ENCODE measurements around the gene GPR61. TPM values are rescaled to one million over a fixed set of nuclear protein-coding genes. Genes with fewer than 3 reads are reported as not detected.

Gene GPR61
- total RNA-seq, 1 donor from 2014 or later: not detected

DNA sequence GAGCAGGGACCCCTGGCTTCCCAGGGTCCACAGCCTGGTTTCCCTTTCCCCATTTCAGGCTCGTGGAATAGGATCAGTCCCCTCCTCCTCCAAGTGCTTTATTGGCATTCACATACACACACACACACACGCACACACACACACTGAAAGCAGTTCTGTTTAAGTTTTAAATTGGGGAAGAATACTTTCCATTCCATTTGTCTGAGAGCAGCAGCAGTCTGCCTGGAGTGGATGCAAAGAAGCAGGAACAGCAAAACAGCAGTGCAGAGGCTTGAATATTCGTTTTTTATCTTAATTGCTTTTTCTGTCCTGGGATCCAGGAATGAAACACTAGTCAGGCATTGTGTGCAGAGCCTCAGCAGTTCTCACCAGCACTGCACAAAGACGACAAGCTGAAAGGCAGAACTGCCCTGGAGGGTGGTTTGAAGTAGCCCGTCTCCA lies 38.7 kb upstream of the GPR61 start:
- Mint-ChIP-seq H3K36me3 (ENCODE audit: low read depth) (peaks cover 34% of the 10 kb centered on the region), H3K9me3 (no peaks in the 10 kb centered on the region), H3K4me1 (peaks cover 76% of the 10 kb centered on the region), H3K4me3 (peak overlapping the region; percentile 70), H3K27me3 (no peaks in the 10 kb centered on the region), H3K27ac (peak overlapping the region; percentile 28)
- intact Hi-C loops (cut with micrococcal nuclease): loop anchor here (1.0 kb wide), 1 partner anchor 31 kb away; no protein-coding TSS in a partner anchor
- DNase-seq: no peak

DNA sequence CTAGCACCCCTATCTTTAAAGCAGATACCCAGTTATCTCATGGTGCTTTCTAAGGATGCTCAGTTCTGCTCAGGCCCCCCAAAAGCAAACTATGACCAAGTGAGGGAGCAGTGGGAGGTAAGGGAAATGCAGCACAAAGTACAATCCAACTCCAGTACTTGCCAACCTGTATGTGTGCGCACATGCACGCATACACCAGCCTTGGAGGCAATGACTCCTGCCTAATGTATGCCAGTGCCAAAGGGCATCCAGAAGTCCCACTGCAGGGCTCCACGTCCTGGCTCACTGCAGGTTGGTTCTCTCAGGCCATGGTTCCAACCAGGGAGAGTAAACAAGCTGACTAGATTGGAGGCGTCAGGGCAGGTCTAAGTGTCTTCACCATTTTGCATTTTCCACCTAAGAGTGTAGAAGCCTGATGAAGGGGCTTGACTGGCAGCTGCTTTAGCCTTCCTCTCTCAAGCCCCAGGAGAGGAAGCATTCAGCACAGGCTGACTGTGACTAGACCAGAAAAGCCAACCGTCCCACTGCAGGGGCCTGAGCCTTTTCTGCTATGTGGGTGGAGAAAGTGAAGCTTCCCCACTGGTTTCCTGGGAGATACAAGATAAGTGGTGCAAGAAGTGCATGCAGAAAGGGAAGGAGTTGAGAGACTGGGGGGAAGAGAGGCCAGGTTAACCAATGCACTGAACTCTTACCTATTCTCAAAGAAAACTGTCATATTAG lies 37.9 kb upstream of the GPR61 start:
- Mint-ChIP-seq H3K4me3 (peak overlapping the region; percentile 70), H3K27ac (peak overlapping the region; percentile 70), H3K4me1 (peaks cover 70% of the 10 kb centered on the region), H3K9me3 (no peaks in the 10 kb centered on the region), H3K27me3 (no peaks in the 10 kb centered on the region), H3K36me3 (ENCODE audit: low read depth) (peaks cover 26% of the 10 kb centered on the region)
- intact Hi-C loops (cut with micrococcal nuclease): no loop called here
- no peak for DNase-seq

DNA sequence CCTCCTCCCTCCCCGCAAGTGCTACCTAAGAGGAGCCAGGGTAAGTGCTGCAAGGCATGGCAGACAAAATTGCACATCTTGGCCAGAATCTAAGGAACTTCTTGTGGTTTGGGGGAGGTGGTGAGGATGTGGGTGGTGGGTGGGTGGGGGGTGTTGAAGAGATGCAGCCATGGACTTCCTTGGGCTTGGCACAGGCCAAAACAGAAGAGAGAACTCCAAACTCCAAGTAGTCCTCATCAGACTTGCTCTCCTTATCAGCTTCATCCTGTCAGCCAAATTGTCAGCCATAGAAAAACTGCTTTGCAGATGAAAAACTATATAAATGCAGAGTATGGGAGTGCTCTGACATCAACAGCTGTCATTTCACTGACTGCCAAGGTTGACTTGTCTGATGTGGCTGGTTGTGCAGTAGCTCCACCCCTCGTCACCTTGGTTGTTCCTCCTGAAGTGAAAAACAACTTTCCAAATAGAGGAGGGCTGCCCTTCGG lies 37.3 kb upstream of the GPR61 start:
- Mint-ChIP-seq H3K27me3 (peaks cover 4% of the 10 kb centered on the region), H3K27ac (peak overlapping the region; percentile 70), H3K36me3 (ENCODE audit: low read depth) (peaks cover 26% of the 10 kb centered on the region), H3K4me3 (peak overlapping the region; percentile 70), H3K4me1 (peaks cover 68% of the 10 kb centered on the region), H3K9me3 (no peaks in the 10 kb centered on the region)
- DNase-seq: peak; percentile 88
- intact Hi-C loops (cut with micrococcal nuclease): no loop called here

DNA sequence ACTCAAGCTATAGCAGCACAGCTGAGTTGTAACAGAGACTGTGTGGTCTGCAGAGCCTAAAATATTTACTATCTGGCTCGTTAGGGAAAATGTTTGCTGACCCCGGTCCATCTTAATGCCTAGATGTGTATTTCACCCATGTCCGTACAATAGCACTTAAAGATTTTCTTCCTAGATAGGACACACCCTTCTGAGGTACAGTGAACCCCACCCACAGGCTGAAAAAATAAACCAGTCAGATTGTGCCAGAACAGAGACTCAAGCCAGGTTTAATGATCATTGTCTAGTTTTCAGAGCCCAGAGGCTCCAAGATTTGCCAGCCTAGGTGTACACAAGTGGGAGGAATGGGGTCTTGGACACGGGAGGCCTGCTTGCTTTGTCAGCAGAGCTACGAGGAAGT lies 35.7 kb upstream of the GPR61 start:
- peaks cover 60% of the 10 kb centered on the region for H3K4me1 Mint-ChIP-seq
- intact Hi-C loops (cut with micrococcal nuclease): no loop called here
- DNase-seq: no peak
- H3K36me3 Mint-ChIP-seq (ENCODE audit: low read depth): peaks cover 20% of the 10 kb centered on the region
- no peak overlapping the region for H3K27ac Mint-ChIP-seq
- no peaks in the 10 kb centered on the region for H3K9me3 Mint-ChIP-seq
- peaks cover 16% of the 10 kb centered on the region for H3K27me3 Mint-ChIP-seq
- peak overlapping the region; percentile 65 for H3K4me3 Mint-ChIP-seq

DNA sequence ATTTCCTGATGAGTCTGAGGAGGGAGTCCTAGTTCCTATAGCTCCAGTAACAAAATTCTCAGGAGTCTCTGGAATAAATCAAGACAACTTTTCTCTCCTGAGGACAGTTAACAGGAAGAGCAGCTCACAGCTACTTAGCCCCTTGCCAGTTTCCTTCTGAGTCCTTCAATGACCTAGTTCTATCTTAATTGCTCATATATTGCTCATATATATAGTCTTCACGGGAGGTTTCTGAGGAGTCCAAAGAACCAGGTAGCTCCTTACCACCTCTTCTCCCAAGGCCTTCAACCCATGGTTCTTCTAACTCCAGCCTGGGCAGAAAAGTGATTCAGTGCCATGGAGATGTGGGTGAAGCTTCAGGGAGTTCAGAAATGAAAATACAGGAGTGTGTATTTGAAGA lies 34.7 kb upstream of the GPR61 start:
- no peak for DNase-seq
- no peak overlapping the region for H3K4me3 Mint-ChIP-seq
- H3K27me3 Mint-ChIP-seq: peaks cover 21% of the 10 kb centered on the region
- no peaks in the 10 kb centered on the region for H3K9me3 Mint-ChIP-seq
- H3K4me1 Mint-ChIP-seq: peaks cover 55% of the 10 kb centered on the region
- H3K27ac Mint-ChIP-seq: no peak overlapping the region
- H3K36me3 Mint-ChIP-seq (ENCODE audit: low read depth): peaks cover 13% of the 10 kb centered on the region
- intact Hi-C loops (cut with micrococcal nuclease): no loop called here

DNA sequence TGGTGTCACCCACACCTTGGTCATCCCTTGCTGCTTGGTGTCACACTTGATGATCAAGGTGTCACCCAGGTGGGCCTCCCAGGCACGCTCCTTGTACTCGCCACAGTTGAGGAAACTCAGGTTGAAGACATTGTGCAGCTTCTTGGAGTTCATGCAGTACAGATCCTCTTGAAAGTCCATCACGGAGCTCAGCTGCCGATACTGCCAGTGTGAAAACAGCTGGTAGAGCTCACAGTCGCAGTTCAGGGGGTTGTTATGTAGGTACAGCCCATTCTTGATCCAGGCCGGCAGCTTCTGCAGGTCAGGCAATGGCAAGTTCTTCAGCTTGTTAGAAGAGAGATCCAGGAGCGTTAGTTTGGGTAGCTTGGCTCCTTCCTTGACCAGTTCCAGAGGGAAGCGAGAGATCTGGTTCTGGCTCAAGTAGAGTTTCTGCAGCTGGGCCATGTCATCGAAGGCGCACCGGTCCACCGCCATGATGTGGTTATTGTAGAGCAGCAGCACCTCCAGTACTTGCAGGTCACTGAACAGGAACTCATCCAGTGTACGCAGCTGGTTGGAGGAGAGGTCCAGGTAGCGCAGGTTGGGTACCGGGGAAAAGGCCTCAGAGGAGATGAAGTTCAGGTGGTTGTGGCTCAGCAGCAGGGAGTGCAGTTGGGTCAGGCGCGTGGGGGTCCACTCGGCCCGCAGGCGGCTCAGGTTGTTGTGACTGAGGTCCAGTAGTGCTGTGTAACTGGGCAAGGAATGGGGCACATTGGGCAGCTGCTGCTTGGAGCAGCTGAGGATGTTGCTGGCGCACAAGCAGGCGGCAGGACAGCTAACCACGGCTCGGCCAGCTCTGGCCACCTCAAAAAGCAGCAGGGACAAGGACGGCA lies 31.4 kb upstream of the GPR61 start:
- DNase-seq: no peak
- Mint-ChIP-seq H3K4me1 (peaks cover 28% of the 10 kb centered on the region), H3K4me3 (peak overlapping the region; percentile 86), H3K36me3 (ENCODE audit: low read depth) (peaks cover 3% of the 10 kb centered on the region), H3K27me3 (peaks cover 40% of the 10 kb centered on the region), H3K9me3 (no peaks in the 10 kb centered on the region), H3K27ac (peak overlapping the region; percentile 62)
- intact Hi-C loops (cut with micrococcal nuclease): no loop called here

DNA sequence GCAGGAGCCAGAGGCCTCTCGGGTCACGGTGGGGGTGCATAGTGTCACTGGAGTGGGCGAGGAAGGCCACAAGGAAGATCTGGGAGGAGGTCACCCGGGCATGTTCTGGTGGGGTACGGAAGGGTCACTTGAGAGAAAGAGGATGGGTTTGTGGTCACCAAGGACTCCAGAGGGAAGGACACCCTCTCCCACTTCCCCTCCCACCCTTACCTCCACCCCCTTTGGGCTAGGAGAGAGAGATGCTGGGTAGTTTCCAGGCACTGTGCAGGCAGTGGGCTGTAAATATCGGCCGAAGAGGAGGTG lies 30.8 kb upstream of the GPR61 start:
- peaks cover 42% of the 10 kb centered on the region for H3K27me3 Mint-ChIP-seq
- no peak for DNase-seq
- peak overlapping the region; percentile 62 for H3K27ac Mint-ChIP-seq
- peak overlapping the region; percentile 86 for H3K4me3 Mint-ChIP-seq
- no peaks in the 10 kb centered on the region for H3K9me3 Mint-ChIP-seq
- peaks cover 3% of the 10 kb centered on the region for H3K36me3 Mint-ChIP-seq (ENCODE audit: low read depth)
- intact Hi-C loops (cut with micrococcal nuclease): no loop called here
- H3K4me1 Mint-ChIP-seq: peaks cover 28% of the 10 kb centered on the region

DNA sequence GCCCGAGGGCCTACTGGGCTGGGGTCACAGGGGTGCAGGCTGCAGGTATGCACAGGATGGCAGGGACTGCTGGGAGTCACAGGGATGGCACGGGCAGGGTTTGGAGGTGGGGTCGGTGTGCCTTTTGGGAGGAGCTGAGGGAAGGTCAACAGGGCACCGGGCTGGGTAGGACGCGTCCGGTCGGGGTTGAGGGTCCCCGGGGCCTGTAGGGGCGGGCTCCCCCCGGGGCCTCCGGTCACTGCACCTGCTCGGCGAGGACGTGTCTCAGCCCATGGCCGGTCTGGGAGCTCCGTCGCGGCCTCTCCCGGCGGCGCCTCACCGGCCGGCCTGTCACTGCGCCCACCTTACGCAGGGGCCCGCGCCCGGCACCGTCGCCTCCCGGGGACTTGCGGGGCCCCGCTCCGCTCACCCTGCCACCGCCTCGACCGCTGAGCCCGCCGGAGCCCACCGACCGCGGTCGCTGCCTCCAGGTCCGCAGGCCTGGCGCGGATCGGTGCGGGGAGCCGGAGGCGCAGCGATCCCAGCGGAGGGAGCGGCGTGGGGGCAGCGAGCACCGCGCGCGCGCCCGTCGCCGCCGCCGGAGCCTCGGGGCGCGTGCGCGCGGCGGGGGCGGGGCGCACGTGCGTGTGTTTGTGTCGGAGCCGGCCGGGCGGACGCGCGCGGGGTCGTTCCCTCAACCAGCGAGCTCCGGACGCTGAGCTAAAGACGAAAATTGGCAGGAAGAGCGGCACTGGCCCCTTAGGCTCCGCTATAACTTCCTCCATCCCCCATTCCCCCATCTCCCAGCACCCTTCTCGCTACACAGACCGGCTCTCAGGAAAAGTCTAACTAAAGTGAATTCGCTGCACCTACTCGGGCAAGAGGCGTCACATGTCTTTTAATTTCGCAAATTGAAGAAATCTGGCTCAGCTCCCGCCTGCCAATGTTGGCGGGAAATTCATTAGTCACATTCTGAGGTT lies 30.2 kb upstream of the GPR61 start, which contains the start of gene AMIGO1:
Gene AMIGO1, minus strand, starts transcription at position 552 of the 959 bp plus-strand sequence. CDS start 815 bp downstream, outside the sequence.
- no peaks in the 10 kb centered on the region for H3K36me3 Mint-ChIP-seq (ENCODE audit: low read depth)
- peak within 1 kb of the TSS; percentile 90 for H3K4me3 Mint-ChIP-seq
- intact Hi-C loops (cut with micrococcal nuclease): no loop called here
- H3K27ac Mint-ChIP-seq: peak within 1 kb of the TSS; percentile 66
- H3K27me3 Mint-ChIP-seq: peaks cover 42% of the 10 kb centered on the region
- no peaks in the 10 kb centered on the region for H3K9me3 Mint-ChIP-seq
- peak; percentile 89 for DNase-seq
- H3K4me1 Mint-ChIP-seq: peaks cover 23% of the 10 kb centered on the region

DNA sequence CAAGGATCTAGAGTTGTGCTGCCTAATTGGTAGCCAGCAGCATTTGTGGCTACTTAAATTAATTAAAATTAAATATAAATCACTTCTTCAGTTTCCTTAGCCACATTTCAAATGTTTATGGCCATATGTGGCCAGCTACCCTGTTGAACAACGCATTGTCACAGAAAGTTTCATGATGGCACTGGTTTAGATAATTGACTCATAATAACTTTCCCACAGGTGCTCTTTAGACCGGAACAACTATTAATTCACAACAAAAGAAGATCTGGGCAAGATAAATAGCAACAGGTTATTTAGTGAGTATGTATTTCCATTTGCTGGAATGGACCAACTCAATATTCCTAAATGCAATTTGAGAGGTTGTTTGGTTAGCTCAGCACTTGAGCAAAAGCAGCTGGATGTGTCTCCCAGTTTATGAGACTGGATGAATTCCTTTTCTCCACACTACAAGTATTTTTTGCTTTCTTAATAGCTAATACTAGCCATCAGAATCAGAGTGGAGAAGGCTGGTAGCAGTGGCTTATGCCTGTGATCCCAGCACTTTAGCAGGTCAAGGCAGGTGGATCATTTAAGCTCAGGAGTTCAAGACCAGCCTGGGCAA lies 26.5 kb upstream of the GPR61 start:
- Mint-ChIP-seq H3K27me3 (peaks cover 37% of the 10 kb centered on the region), H3K4me1 (peaks cover 15% of the 10 kb centered on the region), H3K4me3 (no peak overlapping the region), H3K27ac (no peak overlapping the region), H3K36me3 (ENCODE audit: low read depth) (no peaks in the 10 kb centered on the region), H3K9me3 (no peaks in the 10 kb centered on the region)
- no peak for DNase-seq
- intact Hi-C loops (cut with micrococcal nuclease): no loop called here

DNA sequence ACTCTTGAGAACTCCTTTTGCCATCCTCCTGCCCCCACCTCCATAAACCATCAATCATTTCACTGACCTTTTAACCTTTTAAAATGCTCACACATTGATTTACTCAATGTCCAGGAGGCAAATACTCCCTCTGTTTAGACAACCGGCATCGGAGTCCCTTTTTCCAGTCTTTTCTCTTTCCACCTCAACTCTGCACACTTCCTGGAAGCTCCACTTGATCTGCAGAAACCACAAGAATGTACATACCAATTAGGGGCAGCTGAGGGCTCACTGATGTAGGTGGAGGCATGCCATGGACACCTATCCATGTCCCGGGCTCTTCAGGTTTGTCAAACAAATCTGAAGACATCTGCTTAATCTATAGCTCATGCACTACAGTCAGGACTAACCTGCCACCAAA lies 24.8 kb upstream of the GPR61 start:
- no peak overlapping the region for H3K27ac Mint-ChIP-seq
- no peak overlapping the region for H3K4me3 Mint-ChIP-seq
- no peaks in the 10 kb centered on the region for H3K9me3 Mint-ChIP-seq
- H3K4me1 Mint-ChIP-seq: peaks cover 8% of the 10 kb centered on the region
- H3K27me3 Mint-ChIP-seq: peaks cover 26% of the 10 kb centered on the region
- no peaks in the 10 kb centered on the region for H3K36me3 Mint-ChIP-seq (ENCODE audit: low read depth)
- intact Hi-C loops (cut with micrococcal nuclease): no loop called here
- DNase-seq: no peak

DNA sequence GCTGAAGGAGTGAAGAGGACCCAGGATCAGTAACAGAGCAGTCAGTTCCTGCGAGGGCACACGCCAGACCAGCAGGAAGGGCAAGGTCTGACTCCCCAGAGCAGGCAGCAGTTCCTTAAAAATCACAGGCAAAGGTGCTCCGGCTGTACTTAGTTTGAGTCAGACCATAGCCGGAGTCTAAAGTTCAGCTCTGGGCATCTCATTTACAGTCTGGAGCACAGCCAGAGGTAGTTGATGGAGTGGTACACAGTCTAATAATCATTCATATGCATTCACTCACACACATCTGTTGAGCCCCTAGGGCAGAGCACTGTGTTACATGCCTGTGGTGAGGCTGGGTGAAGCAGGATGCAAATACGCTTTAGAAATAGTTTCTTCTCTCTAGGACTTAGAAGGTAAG lies 22.8 kb upstream of the GPR61 start:
- intact Hi-C loops (cut with micrococcal nuclease): no loop called here
- peaks cover 19% of the 10 kb centered on the region for H3K27me3 Mint-ChIP-seq

DNA sequence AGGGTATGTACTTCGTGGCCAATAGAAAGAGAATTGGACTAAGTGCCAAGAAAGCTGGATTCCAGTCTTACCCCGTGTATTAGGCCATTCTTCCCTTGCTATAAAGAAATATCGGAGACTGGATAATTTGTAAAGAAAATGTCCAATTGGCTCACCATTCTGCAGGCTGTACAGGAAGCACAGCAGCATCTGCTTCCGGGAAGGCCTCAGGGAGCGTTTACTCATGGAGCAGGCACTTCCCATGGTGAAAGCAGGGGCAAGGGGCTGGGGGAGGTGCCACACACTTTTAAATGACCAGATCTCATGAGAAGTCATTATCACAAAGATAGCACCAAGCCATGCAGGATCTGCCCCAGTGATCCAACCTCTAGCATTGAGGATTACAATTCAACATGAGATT lies 22.3 kb upstream of the GPR61 start:
- Mint-ChIP-seq H3K27me3 (peaks cover 21% of the 10 kb centered on the region), H3K27ac (no peak overlapping the region), H3K36me3 (ENCODE audit: low read depth) (no peaks in the 10 kb centered on the region), H3K4me1 (peaks cover 2% of the 10 kb centered on the region), H3K4me3 (no peak overlapping the region), H3K9me3 (no peaks in the 10 kb centered on the region)
- intact Hi-C loops (cut with micrococcal nuclease): no loop called here
- no peak for DNase-seq

More for the DNA sequence above, 22.8 kb upstream of the GPR61 start:
- no peak for DNase-seq
- H3K27ac Mint-ChIP-seq: no peak overlapping the region
- H3K4me3 Mint-ChIP-seq: no peak overlapping the region
- H3K9me3 Mint-ChIP-seq: no peaks in the 10 kb centered on the region
- peaks cover 2% of the 10 kb centered on the region for H3K4me1 Mint-ChIP-seq
- H3K36me3 Mint-ChIP-seq (ENCODE audit: low read depth): no peaks in the 10 kb centered on the region
